HepG2 (cell line): ENCODE results near the gene FMNL2.

Experiments used
- FOXK1 ChIP-seq: sonication (generic); formaldehyde crosslinking; IDR thresholded peaks from 2 replicates; pipeline ENCODE4 v1.4.0; 2020; ENCODE audit warnings: low read depth, missing genetic modification reagents, borderline replicate concordance
- MAX ChIP-seq: IDR thresholded peaks from 2 replicates; pipeline ENCODE4 v1.6.1; 2012; ENCODE audit warnings: inconsistent platforms
- POLR2A ChIP-seq, 2 experiments: IDR thresholded peaks; 2 replicates each; pipeline ENCODE4 v1.6.1; 2011; ENCODE audit warnings: low read depth in 2 of 2, low read length in 2 of 2, mild to moderate bottlenecking in 1 of 2, moderate library complexity in 1 of 2; ENCODE audit not compliant: insufficient read depth in 1 of 2
- SP2 ChIP-seq: sonication (generic); formaldehyde crosslinking; IDR thresholded peaks from 2 replicates; pipeline ENCODE4 v1.5.1; 2020; ENCODE audit warnings: mild to moderate bottlenecking, missing genetic modification reagents
- ZBTB33 ChIP-seq: sonication (generic); formaldehyde crosslinking; IDR thresholded peaks from 2 replicates; pipeline ENCODE4 v1.4.0; 2020; ENCODE audit warnings: missing genetic modification reagents

- TF ChIP-seq MAX (no peak), FOXK1 (CRISPR knock-in tag) (no peak), ZBTB33 (no peak), POLR2A (IDR thresholded peaks at IDR 0.05; ENCODE audit: insufficient read depth in 1 of 2, low read depth in 2 of 2, low read length in 2 of 2) (no peak), SP2 (CRISPR knock-in tag) (no peak)
Observed at GRCh38 chr2:152557273-152557888, 222.4 kb downstream of the FMNL2 start.
